Uterus (tissue), 2 donors: ENCODE results near the gene GRAMD2B.

Experiments
- CTCF ChIP-seq, 4 experiments: fragments of 200-600 bp in 2 of 4; fragments of 450-650 bp in 2 of 4; sonication (generic) in 2 of 4; IDR thresholded peaks; one replicate each; pipeline ENCODE4 v1.5.1; 2016 to 2019; ENCODE audit warnings: antibody characterized with exemption in 4 of 4, mild to moderate bottlenecking in 2 of 4, moderate library complexity in 1 of 4
- POLR2A ChIP-seq, 2 donors: fragments of 450-650 bp; IDR thresholded peaks; one replicate each; pipeline ENCODE4 v1.6.1; 2016; ENCODE audit warnings: antibody characterized with exemption in 2 of 2, mild to moderate bottlenecking in 1 of 2, moderate library complexity in 1 of 2

DNA sequence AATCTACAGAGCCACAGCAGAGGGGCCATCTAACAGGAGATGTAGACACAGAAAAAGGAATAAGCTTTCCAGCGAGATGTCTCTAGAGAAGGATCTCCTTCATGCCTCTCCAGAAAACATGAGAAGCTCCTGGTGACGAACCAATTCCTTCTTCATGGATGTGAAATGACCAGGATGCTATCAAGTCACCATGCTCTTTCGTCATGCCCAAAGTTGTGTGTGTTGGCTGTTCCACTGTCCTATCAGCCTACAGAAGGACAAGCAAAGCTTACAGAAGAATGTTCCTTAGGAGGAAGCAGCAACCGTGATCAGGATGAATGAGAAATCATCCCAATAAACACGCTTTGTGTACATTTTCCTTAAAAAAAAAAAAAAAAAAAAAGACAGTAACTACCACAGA lies 117.4 kb downstream of the GRAMD2B start:
- TF ChIP-seq CTCF (IDR thresholded peaks at IDR 0.05) (no peak), POLR2A (IDR thresholded peaks at IDR 0.05) (no peak)
